A549 (cell line): ENCODE measurements around the gene NPC1L1.

Experiments used
- CHD2 ChIP-seq: fragments of 150-350 bp; IDR thresholded peaks from 2 replicates; pipeline ENCODE4 v1.6.1; 2014; ENCODE audit warnings: low read length; ENCODE audit not compliant: partially characterized antibody
- HDAC2 ChIP-seq: fragments of 200-600 bp; sonication (generic); IDR thresholded peaks from 2 replicates; pipeline ENCODE4 v1.6.1; 2016
- POLR2A ChIP-seq: IDR thresholded peaks from 2 replicates; pipeline ENCODE4 v1.6.1; 2012; ENCODE audit warnings: mild to moderate bottlenecking, low read length
- RARB ChIP-seq: fragments of 250-450 bp; sonication (Bioruptor Pico); IDR thresholded peaks from 2 replicates; pipeline ENCODE4 v1.8.0; 2021; ENCODE audit warnings: mild to moderate bottlenecking, moderate library complexity
- TF ChIP-seq, protein P1 (sequence below): fragments of >200 bp; sonication (Bioruptor Twin); formaldehyde crosslinking; IDR thresholded peaks from 3 replicates; pipeline ENCODE4 v1.5.1; 2016
- TF ChIP-seq, protein P2 (sequence below): fragments of 200-600 bp; sonication (generic); IDR thresholded peaks from 2 replicates; pipeline ENCODE4 v1.6.1; 2016; ENCODE audit warnings: antibody characterized with exemption, mild to moderate bottlenecking, moderate library complexity
- TF ChIP-seq, protein P3 (sequence below): fragments of >200 bp; sonication (Bioruptor Twin); formaldehyde crosslinking; IDR thresholded peaks from 2 replicates; pipeline ENCODE4 v1.6.1; 2016

DNA sequence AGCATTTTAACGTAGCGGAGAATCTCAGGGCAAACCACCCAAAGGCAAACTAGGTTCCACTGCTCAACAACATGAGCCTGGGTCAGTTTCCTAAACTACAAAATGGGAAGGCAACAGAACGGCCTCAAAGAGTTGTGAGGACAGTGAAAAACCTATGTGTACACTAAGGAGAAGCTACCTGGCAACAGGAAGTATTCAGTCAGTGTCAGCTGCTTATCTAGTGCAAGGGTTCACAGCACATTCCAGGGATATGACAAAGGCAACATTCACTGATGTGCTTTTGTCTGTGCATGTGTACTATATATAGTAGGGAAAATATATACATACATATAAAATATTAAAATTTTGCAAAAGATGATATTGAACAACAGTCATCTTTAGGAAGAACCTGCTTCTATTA, 67.8 kb downstream of the NPC1L1 start:
- TF ChIP-seq, protein P1, sequence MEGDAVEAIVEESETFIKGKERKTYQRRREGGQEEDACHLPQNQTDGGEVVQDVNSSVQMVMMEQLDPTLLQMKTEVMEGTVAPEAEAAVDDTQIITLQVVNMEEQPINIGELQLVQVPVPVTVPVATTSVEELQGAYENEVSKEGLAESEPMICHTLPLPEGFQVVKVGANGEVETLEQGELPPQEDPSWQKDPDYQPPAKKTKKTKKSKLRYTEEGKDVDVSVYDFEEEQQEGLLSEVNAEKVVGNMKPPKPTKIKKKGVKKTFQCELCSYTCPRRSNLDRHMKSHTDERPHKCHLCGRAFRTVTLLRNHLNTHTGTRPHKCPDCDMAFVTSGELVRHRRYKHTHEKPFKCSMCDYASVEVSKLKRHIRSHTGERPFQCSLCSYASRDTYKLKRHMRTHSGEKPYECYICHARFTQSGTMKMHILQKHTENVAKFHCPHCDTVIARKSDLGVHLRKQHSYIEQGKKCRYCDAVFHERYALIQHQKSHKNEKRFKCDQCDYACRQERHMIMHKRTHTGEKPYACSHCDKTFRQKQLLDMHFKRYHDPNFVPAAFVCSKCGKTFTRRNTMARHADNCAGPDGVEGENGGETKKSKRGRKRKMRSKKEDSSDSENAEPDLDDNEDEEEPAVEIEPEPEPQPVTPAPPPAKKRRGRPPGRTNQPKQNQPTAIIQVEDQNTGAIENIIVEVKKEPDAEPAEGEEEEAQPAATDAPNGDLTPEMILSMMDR = no peak
- TF ChIP-seq RARB (CRISPR knock-in tag) (no peak), HDAC2 (no peak), POLR2A (no peak), CHD2 (no peak)
- TF ChIP-seq, protein P2, sequence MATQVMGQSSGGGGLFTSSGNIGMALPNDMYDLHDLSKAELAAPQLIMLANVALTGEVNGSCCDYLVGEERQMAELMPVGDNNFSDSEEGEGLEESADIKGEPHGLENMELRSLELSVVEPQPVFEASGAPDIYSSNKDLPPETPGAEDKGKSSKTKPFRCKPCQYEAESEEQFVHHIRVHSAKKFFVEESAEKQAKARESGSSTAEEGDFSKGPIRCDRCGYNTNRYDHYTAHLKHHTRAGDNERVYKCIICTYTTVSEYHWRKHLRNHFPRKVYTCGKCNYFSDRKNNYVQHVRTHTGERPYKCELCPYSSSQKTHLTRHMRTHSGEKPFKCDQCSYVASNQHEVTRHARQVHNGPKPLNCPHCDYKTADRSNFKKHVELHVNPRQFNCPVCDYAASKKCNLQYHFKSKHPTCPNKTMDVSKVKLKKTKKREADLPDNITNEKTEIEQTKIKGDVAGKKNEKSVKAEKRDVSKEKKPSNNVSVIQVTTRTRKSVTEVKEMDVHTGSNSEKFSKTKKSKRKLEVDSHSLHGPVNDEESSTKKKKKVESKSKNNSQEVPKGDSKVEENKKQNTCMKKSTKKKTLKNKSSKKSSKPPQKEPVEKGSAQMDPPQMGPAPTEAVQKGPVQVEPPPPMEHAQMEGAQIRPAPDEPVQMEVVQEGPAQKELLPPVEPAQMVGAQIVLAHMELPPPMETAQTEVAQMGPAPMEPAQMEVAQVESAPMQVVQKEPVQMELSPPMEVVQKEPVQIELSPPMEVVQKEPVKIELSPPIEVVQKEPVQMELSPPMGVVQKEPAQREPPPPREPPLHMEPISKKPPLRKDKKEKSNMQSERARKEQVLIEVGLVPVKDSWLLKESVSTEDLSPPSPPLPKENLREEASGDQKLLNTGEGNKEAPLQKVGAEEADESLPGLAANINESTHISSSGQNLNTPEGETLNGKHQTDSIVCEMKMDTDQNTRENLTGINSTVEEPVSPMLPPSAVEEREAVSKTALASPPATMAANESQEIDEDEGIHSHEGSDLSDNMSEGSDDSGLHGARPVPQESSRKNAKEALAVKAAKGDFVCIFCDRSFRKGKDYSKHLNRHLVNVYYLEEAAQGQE = no peak
- TF ChIP-seq, protein P3, sequence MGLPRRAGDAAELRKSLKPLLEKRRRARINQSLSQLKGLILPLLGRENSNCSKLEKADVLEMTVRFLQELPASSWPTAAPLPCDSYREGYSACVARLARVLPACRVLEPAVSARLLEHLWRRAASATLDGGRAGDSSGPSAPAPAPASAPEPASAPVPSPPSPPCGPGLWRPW = no peak
